HEK293 (cell line): ENCODE measurements around the gene GNRHR.
A peak's percentile ranks its signal among the peaks of the same experiment; 100 is the strongest.

Experiments
- CTCF ChIA-PET: fragments of 350-600 bp; formaldehyde crosslinking; extraction: SDS; loops from one replicate; lab custom pipeline; 2021; ENCODE audit warnings: antibody characterized with exemption; lab: Yijun Ruan, JAX
- POLR2A ChIA-PET: fragments of 300-600 bp; formaldehyde crosslinking; extraction: SDS; loops from one replicate; lab custom pipeline; 2020; ENCODE audit warnings: antibody characterized with exemption, inconsistent platforms; lab: Yijun Ruan, JAX
- H3K27ac ChIP-seq: fragments of 200-500 bp; sonication (Bioruptor generic); 2 replicates; pipeline ENCODE4 v1.5.1; 2014; ENCODE audit warnings: low read depth, low read length, control low read depth, inconsistent platforms; ENCODE audit errors: extremely low read depth
- H3K36me3 ChIP-seq, 2 experiments: fragments of 200-500 bp in 1 of 2; sonication (Bioruptor generic) in 1 of 2; 1 replicate in 1 of 2; 2 replicates in 1 of 2; pipeline ENCODE4 v1.5.1; 2014 to 2017; ENCODE audit warnings: inconsistent platforms in 2 of 2, low read length in 2 of 2; ENCODE audit not compliant: control insufficient read depth in 2 of 2, insufficient read depth in 1 of 2
- H3K4me1 ChIP-seq: fragments of 200-500 bp; sonication (Bioruptor generic); 2 replicates; pipeline ENCODE4 v1.5.1; 2014; ENCODE audit warnings: mild to moderate bottlenecking, low read length, inconsistent platforms; ENCODE audit not compliant: control insufficient read depth, insufficient read depth
- H3K4me3 ChIP-seq: 2 replicates; pipeline ENCODE4 v1.5.1; 2011; ENCODE audit warnings: low read depth, mild to moderate bottlenecking, control low read depth, low read length, moderate library complexity
- H3K9me3 ChIP-seq: fragments of 200-500 bp; sonication (Bioruptor generic); 2 replicates; pipeline ENCODE4 v1.5.1; 2014; ENCODE audit warnings: low read depth, low read length, inconsistent platforms; ENCODE audit not compliant: control insufficient read depth, insufficient read depth
- BCL11B ChIP-seq: fragments of 450-650 bp; formaldehyde crosslinking; IDR thresholded peaks from 2 replicates; pipeline ENCODE4 v1.5.1; 2016; ENCODE audit warnings: low read depth, missing biosample characterization, missing genetic modification characterization
- GLIS2 ChIP-seq: fragments of 450-650 bp; formaldehyde crosslinking; IDR thresholded peaks from 2 replicates; pipeline ENCODE4 v1.5.1; 2016; ENCODE audit warnings: missing biosample characterization, missing genetic modification characterization
- REPIN1 ChIP-seq: fragments of 450-650 bp; formaldehyde crosslinking; IDR thresholded peaks from 2 replicates; pipeline ENCODE4 v1.5.1; 2017; ENCODE audit warnings: missing biosample characterization, missing genetic modification characterization, low read depth
- ZNF155 ChIP-seq: fragments of 450-650 bp; formaldehyde crosslinking; IDR thresholded peaks from 2 replicates; pipeline ENCODE4 v1.5.1; 2016; ENCODE audit warnings: missing biosample characterization, missing genetic modification characterization
- ZNF157 ChIP-seq: fragments of 450-650 bp; formaldehyde crosslinking; IDR thresholded peaks from 2 replicates; pipeline ENCODE4 v1.5.1; 2016; ENCODE audit warnings: missing biosample characterization, missing genetic modification characterization
- ZNF274 ChIP-seq, 2 experiments: fragments of 200-500 bp in 1 of 2; fragments of 450-650 bp in 1 of 2; sonication (Bioruptor generic) in 1 of 2; formaldehyde crosslinking in 1 of 2; IDR thresholded peaks; 2 replicates each; pipeline versions ENCODE4 v1.5.1 to v1.6.1; 2014 to 2016; ENCODE audit warnings: borderline replicate concordance in 1 of 2, inconsistent platforms in 1 of 2, low read length in 1 of 2, missing biosample characterization in 1 of 2, missing genetic modification characterization in 1 of 2
- ZNF473 ChIP-seq: fragments of 450-650 bp; formaldehyde crosslinking; IDR thresholded peaks from 2 replicates; pipeline ENCODE4 v1.5.1; 2017; ENCODE audit warnings: missing biosample characterization, missing genetic modification characterization
- ZNF549 ChIP-seq: fragments of 450-650 bp; IDR thresholded peaks from 2 replicates; pipeline ENCODE4 v1.5.1; 2018; ENCODE audit warnings: missing biosample characterization, missing genetic modification characterization, mild to moderate bottlenecking, inconsistent platforms, moderate library complexity
- ZNF610 ChIP-seq: fragments of 450-650 bp; formaldehyde crosslinking; IDR thresholded peaks from 2 replicates; pipeline ENCODE4 v1.5.1; 2016; ENCODE audit warnings: missing biosample characterization, missing genetic modification characterization, borderline replicate concordance
- ZNF624 ChIP-seq: fragments of 450-650 bp; formaldehyde crosslinking; IDR thresholded peaks from 2 replicates; pipeline ENCODE4 v1.5.1; 2017; ENCODE audit warnings: missing biosample characterization, missing genetic modification characterization
- TF ChIP-seq, protein P1 (sequence below): fragments of 450-650 bp; formaldehyde crosslinking; IDR thresholded peaks from 2 replicates; pipeline ENCODE4 v1.5.1; 2016; ENCODE audit warnings: missing biosample characterization, missing genetic modification characterization
- TF ChIP-seq, protein P2 (sequence below): fragments of 450-650 bp; formaldehyde crosslinking; optimal IDR thresholded peaks from 2 replicates; pipeline ENCODE3; 2016; ENCODE audit warnings: missing biosample characterization, mild to moderate bottlenecking, missing genetic modification characterization
- TF ChIP-seq, protein P3 (sequence below): fragments of 450-650 bp; formaldehyde crosslinking; IDR thresholded peaks from 2 replicates; pipeline ENCODE4 v1.5.1; 2016; ENCODE audit warnings: missing biosample characterization, missing genetic modification characterization
- TF ChIP-seq, protein P4 (sequence below): fragments of 450-650 bp; formaldehyde crosslinking; IDR thresholded peaks from 2 replicates; pipeline ENCODE4 v1.5.1; 2016; ENCODE audit warnings: missing biosample characterization, missing genetic modification characterization
- TF ChIP-seq, protein P5 (sequence below): fragments of 450-650 bp; formaldehyde crosslinking; IDR thresholded peaks from 2 replicates; pipeline ENCODE4 v1.5.1; 2016; ENCODE audit warnings: missing biosample characterization, missing genetic modification characterization, low read depth
- TF ChIP-seq, protein P6 (sequence below): fragments of 450-650 bp; formaldehyde crosslinking; IDR thresholded peaks from 2 replicates; pipeline ENCODE4 v1.5.1; 2016; ENCODE audit warnings: missing biosample characterization, missing genetic modification characterization

GNRHR gene

DNA sequence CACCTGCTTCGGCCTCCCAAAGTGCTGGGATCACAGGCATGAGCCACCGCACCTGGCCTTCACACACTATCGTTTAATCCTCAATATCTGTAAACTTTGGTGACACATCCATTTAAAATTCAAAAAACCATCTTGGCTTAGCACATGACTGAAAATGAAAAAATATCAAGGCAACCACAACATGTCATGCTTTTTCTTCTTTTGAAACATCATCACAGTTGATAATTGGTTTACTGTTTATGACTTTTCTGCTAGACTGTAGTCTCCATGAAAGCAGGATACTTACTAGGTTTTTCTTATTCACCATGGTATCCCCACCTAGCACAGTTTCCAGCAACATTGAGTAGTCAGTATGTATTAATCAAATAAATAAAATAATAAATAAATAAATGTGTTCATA lies 11.0 kb downstream of the GNRHR start:
- TF ChIP-seq, protein P1, sequence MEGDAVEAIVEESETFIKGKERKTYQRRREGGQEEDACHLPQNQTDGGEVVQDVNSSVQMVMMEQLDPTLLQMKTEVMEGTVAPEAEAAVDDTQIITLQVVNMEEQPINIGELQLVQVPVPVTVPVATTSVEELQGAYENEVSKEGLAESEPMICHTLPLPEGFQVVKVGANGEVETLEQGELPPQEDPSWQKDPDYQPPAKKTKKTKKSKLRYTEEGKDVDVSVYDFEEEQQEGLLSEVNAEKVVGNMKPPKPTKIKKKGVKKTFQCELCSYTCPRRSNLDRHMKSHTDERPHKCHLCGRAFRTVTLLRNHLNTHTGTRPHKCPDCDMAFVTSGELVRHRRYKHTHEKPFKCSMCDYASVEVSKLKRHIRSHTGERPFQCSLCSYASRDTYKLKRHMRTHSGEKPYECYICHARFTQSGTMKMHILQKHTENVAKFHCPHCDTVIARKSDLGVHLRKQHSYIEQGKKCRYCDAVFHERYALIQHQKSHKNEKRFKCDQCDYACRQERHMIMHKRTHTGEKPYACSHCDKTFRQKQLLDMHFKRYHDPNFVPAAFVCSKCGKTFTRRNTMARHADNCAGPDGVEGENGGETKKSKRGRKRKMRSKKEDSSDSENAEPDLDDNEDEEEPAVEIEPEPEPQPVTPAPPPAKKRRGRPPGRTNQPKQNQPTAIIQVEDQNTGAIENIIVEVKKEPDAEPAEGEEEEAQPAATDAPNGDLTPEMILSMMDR (tag by site-specific recombination): no peak
- CTCF ChIA-PET: no interaction called here

DNA sequence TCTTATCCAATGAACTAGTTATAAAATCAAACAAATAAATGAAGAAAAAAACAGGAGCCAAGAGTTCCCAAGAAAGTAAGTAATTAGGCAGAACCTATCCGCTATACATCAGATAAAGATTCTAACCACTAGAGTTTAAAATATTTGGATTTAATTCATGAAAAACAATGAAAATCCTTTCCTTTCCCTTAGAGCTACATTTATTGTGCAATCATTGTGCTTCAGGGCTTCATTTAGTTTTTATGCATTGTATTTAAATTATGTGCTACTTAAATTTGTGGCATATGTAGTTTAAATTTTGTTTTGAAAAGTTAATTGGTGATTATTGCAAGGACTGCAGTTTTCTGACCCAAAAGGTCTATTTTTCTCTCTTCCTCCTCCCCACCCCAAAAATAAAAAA lies 17.9 kb downstream of the GNRHR start:
- Histone ChIP-seq H3K36me3 (no peaks in the 10 kb centered on the region), H3K4me1 (no peaks in the 10 kb centered on the region), H3K4me3 (no peak overlapping the region), H3K9me3 (no peaks in the 10 kb centered on the region), H3K27ac (no peak overlapping the region)
- POLR2A ChIA-PET: no interaction called here
- no peak for TF ChIP-seq ZNF157
- TF ChIP-seq, protein P2, sequence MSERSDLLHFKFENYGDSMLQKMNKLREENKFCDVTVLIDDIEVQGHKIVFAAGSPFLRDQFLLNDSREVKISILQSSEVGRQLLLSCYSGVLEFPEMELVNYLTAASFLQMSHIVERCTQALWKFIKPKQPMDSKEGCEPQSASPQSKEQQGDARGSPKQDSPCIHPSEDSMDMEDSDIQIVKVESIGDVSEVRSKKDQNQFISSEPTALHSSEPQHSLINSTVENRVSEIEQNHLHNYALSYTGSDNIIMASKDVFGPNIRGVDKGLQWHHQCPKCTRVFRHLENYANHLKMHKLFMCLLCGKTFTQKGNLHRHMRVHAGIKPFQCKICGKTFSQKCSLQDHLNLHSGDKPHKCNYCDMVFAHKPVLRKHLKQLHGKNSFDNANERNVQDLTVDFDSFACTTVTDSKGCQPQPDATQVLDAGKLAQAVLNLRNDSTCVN (tag by site-specific recombination): no peak
- TF ChIP-seq ZNF624: no peak
- TF ChIP-seq GLIS2 (tag by site-specific recombination): no peak
- TF ChIP-seq ZNF274 (IDR thresholded peaks at IDR 0.05; ENCODE audit: low read length): no peak
- TF ChIP-seq ZNF274 (tag by site-specific recombination; IDR thresholded peaks at IDR 0.05; ENCODE audit: borderline replicate concordance): no peak
- no peak for TF ChIP-seq ZNF610 (tag by site-specific recombination)
- TF ChIP-seq, protein P3, sequence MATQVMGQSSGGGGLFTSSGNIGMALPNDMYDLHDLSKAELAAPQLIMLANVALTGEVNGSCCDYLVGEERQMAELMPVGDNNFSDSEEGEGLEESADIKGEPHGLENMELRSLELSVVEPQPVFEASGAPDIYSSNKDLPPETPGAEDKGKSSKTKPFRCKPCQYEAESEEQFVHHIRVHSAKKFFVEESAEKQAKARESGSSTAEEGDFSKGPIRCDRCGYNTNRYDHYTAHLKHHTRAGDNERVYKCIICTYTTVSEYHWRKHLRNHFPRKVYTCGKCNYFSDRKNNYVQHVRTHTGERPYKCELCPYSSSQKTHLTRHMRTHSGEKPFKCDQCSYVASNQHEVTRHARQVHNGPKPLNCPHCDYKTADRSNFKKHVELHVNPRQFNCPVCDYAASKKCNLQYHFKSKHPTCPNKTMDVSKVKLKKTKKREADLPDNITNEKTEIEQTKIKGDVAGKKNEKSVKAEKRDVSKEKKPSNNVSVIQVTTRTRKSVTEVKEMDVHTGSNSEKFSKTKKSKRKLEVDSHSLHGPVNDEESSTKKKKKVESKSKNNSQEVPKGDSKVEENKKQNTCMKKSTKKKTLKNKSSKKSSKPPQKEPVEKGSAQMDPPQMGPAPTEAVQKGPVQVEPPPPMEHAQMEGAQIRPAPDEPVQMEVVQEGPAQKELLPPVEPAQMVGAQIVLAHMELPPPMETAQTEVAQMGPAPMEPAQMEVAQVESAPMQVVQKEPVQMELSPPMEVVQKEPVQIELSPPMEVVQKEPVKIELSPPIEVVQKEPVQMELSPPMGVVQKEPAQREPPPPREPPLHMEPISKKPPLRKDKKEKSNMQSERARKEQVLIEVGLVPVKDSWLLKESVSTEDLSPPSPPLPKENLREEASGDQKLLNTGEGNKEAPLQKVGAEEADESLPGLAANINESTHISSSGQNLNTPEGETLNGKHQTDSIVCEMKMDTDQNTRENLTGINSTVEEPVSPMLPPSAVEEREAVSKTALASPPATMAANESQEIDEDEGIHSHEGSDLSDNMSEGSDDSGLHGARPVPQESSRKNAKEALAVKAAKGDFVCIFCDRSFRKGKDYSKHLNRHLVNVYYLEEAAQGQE (tag by site-specific recombination): no peak
- TF ChIP-seq REPIN1 (tag by site-specific recombination): no peak
- CTCF ChIA-PET: interaction anchor here (0.6 kb wide), 1 partner anchor 174 kb away, joined by 3 read pairs; no protein-coding TSS in a partner anchor

More for the DNA sequence above, 11.0 kb downstream of the GNRHR start:
- Histone ChIP-seq H3K36me3 (no peaks in the 10 kb centered on the region), H3K9me3 (no peaks in the 10 kb centered on the region), H3K27ac (no peak overlapping the region), H3K4me3 (no peak overlapping the region), H3K4me1 (no peaks in the 10 kb centered on the region)
- POLR2A ChIA-PET: no interaction called here

DNA sequence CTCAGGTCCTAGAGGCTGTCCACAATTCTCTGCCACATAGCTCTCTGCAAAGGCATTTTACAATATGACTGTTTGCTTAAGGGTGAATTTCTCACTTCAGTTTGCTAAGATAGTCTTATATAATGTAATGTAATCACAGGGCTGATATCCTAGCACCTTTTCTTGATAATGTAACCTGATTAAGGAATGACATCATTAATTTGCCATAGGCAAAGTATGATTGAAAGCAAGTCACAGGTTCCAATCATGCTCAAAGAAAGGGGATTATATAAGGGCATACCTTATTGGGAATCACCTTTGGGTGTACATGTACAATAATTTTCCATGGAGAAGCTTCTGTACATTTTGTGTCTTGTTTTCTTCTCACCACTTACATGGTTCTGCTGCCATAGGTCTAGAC lies 18.9 kb downstream of the GNRHR start:
- Histone ChIP-seq H3K4me3 (no peak overlapping the region), H3K27ac (no peak overlapping the region), H3K9me3 (no peaks in the 10 kb centered on the region), H3K4me1 (no peaks in the 10 kb centered on the region), H3K36me3 (no peaks in the 10 kb centered on the region)
- POLR2A ChIA-PET: interaction anchor here (0.7 kb wide), 1 partner anchor 34 kb away, joined by 3 read pairs; the partner anchor contains the start of gene UBA6
- CTCF ChIA-PET: interaction anchor here (0.8 kb wide), 1 partner anchor 11 kb away, joined by 3 read pairs; no protein-coding TSS in a partner anchor
- TF ChIP-seq ZNF549 (tag by site-specific recombination) (no peak), ZNF473 (tag by site-specific recombination) (no peak), ZNF155 (tag by site-specific recombination) (no peak), BCL11B (no peak)
- TF ChIP-seq, protein P4, sequence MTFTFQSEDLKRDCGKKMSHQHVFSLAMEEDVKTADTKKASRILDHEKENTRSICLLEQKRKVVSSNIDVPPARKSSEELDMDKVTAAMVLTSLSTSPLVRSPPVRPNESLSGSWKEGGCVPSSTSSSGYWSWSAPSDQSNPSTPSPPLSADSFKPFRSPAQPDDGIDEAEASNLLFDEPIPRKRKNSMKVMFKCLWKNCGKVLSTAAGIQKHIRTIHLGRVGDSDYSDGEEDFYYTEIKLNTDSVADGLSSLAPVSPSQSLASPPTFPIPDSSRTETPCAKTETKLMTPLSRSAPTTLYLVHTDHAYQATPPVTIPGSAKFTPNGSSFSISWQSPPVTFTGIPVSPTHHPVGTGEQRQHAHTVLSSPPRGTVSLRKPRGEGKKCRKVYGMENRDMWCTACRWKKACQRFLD (tag by site-specific recombination): no peak
- TF ChIP-seq, protein P1 (tag by site-specific recombination): no peak
- TF ChIP-seq, protein P5, sequence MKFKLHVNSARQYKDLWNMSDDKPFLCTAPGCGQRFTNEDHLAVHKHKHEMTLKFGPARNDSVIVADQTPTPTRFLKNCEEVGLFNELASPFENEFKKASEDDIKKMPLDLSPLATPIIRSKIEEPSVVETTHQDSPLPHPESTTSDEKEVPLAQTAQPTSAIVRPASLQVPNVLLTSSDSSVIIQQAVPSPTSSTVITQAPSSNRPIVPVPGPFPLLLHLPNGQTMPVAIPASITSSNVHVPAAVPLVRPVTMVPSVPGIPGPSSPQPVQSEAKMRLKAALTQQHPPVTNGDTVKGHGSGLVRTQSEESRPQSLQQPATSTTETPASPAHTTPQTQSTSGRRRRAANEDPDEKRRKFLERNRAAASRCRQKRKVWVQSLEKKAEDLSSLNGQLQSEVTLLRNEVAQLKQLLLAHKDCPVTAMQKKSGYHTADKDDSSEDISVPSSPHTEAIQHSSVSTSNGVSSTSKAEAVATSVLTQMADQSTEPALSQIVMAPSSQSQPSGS (tag by site-specific recombination): peak; percentile 10; the same call in 1 of the 2 replicates
- TF ChIP-seq, protein P6, sequence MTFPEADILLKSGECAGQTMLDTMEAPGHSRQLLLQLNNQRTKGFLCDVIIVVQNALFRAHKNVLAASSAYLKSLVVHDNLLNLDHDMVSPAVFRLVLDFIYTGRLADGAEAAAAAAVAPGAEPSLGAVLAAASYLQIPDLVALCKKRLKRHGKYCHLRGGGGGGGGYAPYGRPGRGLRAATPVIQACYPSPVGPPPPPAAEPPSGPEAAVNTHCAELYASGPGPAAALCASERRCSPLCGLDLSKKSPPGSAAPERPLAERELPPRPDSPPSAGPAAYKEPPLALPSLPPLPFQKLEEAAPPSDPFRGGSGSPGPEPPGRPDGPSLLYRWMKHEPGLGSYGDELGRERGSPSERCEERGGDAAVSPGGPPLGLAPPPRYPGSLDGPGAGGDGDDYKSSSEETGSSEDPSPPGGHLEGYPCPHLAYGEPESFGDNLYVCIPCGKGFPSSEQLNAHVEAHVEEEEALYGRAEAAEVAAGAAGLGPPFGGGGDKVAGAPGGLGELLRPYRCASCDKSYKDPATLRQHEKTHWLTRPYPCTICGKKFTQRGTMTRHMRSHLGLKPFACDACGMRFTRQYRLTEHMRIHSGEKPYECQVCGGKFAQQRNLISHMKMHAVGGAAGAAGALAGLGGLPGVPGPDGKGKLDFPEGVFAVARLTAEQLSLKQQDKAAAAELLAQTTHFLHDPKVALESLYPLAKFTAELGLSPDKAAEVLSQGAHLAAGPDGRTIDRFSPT (tag by site-specific recombination): no peak
